ENCODE data around the gene GNB1. TPM values are rescaled to one million over a fixed set of nuclear protein-coding genes. Genes with fewer than 3 reads are reported as not detected.

The GNB1 gene
- total RNA-seq, 1 experiment from 2014 or later = 339 TPM

GRCh38 chr1:1921459-1921862, 30.6 kb upstream of the GNB1 start (continued):
- TF ChIP-seq GTF2I (CRISPR knock-in tag; conservative IDR thresholded peaks at IDR 0.05) = no peak
- TF ChIP-seq SP1 (CRISPR knock-in tag; conservative IDR thresholded peaks at IDR 0.05) = no peak
- no peak for TF ChIP-seq EMX1 (CRISPR knock-in tag; IDR thresholded peaks at IDR 0.05)
- no peak for TF ChIP-seq ZNF232 (CRISPR knock-in tag; IDR thresholded peaks at IDR 0.05)
- no peak for TF ChIP-seq SOX15 (CRISPR knock-in tag; IDR thresholded peaks at IDR 0.05)
- TF ChIP-seq, protein P1, sequence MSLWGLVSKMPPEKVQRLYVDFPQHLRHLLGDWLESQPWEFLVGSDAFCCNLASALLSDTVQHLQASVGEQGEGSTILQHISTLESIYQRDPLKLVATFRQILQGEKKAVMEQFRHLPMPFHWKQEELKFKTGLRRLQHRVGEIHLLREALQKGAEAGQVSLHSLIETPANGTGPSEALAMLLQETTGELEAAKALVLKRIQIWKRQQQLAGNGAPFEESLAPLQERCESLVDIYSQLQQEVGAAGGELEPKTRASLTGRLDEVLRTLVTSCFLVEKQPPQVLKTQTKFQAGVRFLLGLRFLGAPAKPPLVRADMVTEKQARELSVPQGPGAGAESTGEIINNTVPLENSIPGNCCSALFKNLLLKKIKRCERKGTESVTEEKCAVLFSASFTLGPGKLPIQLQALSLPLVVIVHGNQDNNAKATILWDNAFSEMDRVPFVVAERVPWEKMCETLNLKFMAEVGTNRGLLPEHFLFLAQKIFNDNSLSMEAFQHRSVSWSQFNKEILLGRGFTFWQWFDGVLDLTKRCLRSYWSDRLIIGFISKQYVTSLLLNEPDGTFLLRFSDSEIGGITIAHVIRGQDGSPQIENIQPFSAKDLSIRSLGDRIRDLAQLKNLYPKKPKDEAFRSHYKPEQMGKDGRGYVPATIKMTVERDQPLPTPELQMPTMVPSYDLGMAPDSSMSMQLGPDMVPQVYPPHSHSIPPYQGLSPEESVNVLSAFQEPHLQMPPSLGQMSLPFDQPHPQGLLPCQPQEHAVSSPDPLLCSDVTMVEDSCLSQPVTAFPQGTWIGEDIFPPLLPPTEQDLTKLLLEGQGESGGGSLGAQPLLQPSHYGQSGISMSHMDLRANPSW (CRISPR knock-in tag; conservative IDR thresholded peaks at IDR 0.05; ENCODE audit: low read depth) = no peak
- TF ChIP-seq, protein P2, sequence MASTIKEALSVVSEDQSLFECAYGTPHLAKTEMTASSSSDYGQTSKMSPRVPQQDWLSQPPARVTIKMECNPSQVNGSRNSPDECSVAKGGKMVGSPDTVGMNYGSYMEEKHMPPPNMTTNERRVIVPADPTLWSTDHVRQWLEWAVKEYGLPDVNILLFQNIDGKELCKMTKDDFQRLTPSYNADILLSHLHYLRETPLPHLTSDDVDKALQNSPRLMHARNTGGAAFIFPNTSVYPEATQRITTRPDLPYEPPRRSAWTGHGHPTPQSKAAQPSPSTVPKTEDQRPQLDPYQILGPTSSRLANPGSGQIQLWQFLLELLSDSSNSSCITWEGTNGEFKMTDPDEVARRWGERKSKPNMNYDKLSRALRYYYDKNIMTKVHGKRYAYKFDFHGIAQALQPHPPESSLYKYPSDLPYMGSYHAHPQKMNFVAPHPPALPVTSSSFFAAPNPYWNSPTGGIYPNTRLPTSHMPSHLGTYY (CRISPR knock-in tag; IDR thresholded peaks at IDR 0.05) = no peak
- no peak for TF ChIP-seq TEAD4 (CRISPR knock-in tag; IDR thresholded peaks at IDR 0.05)
- no peak for TF ChIP-seq FOXJ3 (CRISPR knock-in tag; IDR thresholded peaks at IDR 0.05; ENCODE audit: borderline replicate concordance)

GRCh38 chr1:1920608-1921458, 29.9 kb upstream of the GNB1 start:
- no peak for DNase-seq (ENCODE audit: low spot score)

More at GRCh38 chr1:1920608-1921458, 29.9 kb upstream of the GNB1 start:
- TF ChIP-seq SMAD3 (CRISPR knock-in tag; IDR thresholded peaks at IDR 0.05; ENCODE audit: borderline replicate concordance) = no peak
- peak; percentile 20; the same call in 1 of the 2 replicates for TF ChIP-seq GABPB1 (CRISPR knock-in tag; IDR thresholded peaks at IDR 0.05)
- TF ChIP-seq, protein P3, sequence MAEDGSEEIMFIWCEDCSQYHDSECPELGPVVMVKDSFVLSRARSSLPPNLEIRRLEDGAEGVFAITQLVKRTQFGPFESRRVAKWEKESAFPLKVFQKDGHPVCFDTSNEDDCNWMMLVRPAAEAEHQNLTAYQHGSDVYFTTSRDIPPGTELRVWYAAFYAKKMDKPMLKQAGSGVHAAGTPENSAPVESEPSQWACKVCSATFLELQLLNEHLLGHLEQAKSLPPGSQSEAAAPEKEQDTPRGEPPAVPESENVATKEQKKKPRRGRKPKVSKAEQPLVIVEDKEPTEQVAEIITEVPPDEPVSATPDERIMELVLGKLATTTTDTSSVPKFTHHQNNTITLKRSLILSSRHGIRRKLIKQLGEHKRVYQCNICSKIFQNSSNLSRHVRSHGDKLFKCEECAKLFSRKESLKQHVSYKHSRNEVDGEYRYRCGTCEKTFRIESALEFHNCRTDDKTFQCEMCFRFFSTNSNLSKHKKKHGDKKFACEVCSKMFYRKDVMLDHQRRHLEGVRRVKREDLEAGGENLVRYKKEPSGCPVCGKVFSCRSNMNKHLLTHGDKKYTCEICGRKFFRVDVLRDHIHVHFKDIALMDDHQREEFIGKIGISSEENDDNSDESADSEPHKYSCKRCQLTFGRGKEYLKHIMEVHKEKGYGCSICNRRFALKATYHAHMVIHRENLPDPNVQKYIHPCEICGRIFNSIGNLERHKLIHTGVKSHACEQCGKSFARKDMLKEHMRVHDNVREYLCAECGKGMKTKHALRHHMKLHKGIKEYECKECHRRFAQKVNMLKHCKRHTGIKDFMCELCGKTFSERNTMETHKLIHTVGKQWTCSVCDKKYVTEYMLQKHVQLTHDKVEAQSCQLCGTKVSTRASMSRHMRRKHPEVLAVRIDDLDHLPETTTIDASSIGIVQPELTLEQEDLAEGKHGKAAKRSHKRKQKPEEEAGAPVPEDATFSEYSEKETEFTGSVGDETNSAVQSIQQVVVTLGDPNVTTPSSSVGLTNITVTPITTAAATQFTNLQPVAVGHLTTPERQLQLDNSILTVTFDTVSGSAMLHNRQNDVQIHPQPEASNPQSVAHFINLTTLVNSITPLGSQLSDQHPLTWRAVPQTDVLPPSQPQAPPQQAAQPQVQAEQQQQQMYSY (CRISPR knock-in tag; IDR thresholded peaks at IDR 0.05) = no peak
- no peak for TF ChIP-seq ATF6 (CRISPR knock-in tag; IDR thresholded peaks at IDR 0.05)
- peaks cover 7% of the 10 kb centered on the region; the same call in 1 of the 2 replicates for H3K4me1 Mint-ChIP-seq
- POLR2A ChIA-PET = interaction anchor here (1.0 kb wide), 1 partner anchor 128 kb away, joined by 7 read pairs; no protein-coding TSS in a partner anchor
- CTCF ChIA-PET = interaction anchor here (0.7 to 2.6 kb wide), 3 partner anchors 12 to 255 kb away, joined by 3 to 19 read pairs (median 6); no protein-coding TSS in a partner anchor
- H3K27me3 Mint-ChIP-seq (ENCODE audit: low read depth) = no peaks in the 10 kb centered on the region
- no peak for ATAC-seq
- H3K9me3 Mint-ChIP-seq = peaks cover under 1% of the 10 kb centered on the region
- no peak overlapping the region for H3K4me3 Mint-ChIP-seq
- H3K36me3 Mint-ChIP-seq = no peaks in the 10 kb centered on the region
- no peak overlapping the region for H3K27ac Mint-ChIP-seq

Measured in WTC11 (cell line).